ENCODE data around the gene NEXN.

Gene NEXN

GRCh38 chr1:77888081-77888780 is at the start of gene NEXN:
TSS of gene NEXN (plus strand) at chr1:77888624. CDS start at chr1:77916107, 27,483 bp downstream.
- DNase-seq: no peak

- DNase-seq: no peak
Measured at GRCh38 chr1:77841574-77841973, 46.9 kb upstream of the NEXN start.

DNA sequence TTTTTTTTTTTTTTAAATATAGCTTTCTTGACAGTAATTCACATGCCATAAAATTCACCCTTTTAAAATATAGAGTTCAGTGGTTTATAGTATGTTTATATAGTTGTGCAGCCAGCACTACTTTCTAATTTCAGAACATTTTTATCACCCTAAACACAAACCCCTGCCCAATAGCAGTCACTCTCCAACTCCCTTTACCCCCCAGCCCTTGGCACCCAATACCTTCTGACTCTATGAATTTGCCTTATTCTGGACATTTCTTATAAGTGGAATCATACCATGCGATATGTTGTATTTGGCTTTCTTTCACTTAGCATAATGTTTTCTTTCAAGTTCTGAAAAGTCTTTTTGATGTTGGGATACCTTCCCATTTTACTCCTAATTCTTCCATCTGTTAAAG is 42.5 kb upstream of the NEXN start:
- no peak for DNase-seq

GRCh38 chr1:77846966-77847365 is 41.5 kb upstream of the NEXN start:
- DNase-seq: no peak

GRCh38 chr1:77847621-77848080 is 40.8 kb upstream of the NEXN start:
- no peak for DNase-seq

GRCh38 chr1:77850082-77850481 is 38.3 kb upstream of the NEXN start:
- no peak for DNase-seq

- DNase-seq: no peak
Measured at GRCh38 chr1:77857552-77857951, 30.9 kb upstream of the NEXN start.

DNA sequence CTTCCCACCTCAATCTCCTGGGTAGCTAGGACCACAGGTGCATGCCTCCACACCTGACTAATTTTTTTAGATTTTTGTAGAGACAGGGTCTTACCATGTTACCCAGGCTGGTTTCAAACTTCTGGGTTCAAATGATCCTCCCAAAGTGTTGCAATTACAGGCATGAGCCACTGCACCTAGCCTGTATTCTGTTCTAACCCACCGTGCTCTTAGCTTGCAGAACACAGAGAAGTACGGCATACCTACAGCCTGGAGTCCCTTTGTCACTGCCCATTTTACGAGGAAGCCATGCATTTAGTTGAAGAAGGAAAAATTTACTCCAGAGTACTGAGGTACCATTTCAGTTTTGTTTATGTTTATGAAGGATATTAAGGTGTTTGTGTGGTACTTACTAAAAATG is 29.7 kb upstream of the NEXN start:
- DNase-seq: no peak

- DNase-seq: no peak
Measured at GRCh38 chr1:77859248-77859647, 29.2 kb upstream of the NEXN start.

DNA sequence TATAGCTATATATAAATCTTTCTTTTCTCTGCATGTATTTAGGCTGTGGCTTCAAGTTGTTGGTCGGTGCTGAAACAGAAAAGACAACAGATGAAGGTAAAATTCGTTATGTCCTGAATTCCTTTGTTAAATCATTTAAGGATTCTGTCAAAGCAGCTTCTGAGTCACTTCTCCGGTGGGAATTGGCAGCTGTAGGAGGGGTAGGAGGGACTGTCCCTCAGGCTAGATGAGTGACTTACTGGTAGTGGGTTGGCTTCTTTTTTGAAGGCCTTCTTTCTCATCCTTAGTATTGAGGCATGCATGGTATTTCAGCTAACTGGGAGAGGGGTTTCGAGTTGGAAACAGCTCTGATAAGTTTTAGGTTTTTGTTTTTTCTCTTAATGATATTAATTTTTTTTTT is 22.1 kb upstream of the NEXN start:
- DNase-seq: no peak

DNA sequence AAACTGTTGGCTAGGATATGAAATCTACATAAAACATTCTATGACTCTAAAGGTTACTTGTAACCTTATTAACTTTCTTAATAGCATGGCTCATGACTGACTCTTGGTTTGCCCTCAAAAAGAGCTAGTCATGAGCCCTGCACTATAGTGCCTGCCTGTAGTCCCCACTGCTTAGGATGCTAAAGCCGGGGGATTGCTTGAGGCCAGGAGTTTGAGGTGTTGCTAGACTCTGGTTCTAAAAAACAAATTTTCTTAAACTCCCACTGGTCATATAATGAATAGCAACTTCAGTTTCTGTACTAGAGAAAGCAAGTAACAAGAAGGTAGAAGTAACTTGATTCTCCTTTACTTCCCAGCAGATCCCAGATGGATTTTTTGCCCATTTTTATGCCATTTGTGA is 15.8 kb upstream of the NEXN start:
- DNase-seq: no peak

- DNase-seq: no peak
Measured at GRCh38 chr1:77873461-77873860, 15.0 kb upstream of the NEXN start.

DNA sequence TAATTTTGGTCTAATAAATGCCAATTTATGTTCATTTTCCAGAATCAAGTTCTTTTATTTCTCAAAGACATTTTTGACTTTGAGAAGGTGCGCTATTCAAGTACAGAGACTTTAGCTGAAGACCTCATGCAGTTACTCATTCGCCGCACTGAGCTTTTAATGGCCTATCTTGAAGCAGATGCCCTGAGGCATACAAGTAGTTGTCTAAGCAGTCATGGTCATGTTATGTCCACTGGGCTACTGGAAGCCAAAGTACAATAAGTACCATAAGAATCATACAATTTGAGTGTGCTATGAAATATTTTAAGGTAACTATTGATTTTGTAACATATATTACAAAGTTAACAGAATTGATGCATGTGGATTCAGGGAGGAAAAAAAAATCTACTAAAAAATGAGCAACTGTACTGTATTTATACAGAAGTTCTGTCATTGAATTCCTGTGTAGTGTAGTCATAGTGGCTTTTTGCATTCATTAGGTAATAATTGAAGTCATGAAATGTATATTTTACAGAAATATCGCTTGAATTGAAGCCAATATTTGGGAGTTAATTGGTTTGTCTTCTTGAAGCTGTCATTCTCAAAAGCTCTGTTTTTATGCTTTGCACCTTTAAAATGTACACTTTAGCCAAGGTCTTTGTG is 13.5 kb upstream of the NEXN start:
- no peak for DNase-seq

GRCh38 chr1:77876884-77877283 is 11.5 kb upstream of the NEXN start:
- DNase-seq: no peak

DNA sequence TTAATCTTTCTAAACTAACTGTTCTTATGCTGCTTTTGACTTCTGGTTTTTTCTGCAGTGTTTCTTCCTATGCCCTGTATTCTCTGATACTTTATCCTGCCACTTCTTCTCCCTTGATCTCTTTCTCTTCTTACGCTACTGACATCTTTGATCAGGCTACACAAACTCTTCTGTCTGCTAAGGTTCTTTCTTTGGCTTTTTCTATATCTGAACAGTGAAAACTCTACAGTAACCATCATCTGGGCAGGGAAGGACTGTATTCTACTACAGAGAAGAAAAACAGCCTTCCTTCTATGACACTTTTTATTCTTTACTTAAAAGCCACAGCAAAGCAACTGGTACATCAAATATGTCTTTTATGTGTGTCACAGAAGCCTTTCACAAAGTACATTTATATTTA is 7.4 kb upstream of the NEXN start:
- DNase-seq: no peak

- DNase-seq: no peak
Measured at GRCh38 chr1:77882411-77882810, 6.0 kb upstream of the NEXN start.

DNA sequence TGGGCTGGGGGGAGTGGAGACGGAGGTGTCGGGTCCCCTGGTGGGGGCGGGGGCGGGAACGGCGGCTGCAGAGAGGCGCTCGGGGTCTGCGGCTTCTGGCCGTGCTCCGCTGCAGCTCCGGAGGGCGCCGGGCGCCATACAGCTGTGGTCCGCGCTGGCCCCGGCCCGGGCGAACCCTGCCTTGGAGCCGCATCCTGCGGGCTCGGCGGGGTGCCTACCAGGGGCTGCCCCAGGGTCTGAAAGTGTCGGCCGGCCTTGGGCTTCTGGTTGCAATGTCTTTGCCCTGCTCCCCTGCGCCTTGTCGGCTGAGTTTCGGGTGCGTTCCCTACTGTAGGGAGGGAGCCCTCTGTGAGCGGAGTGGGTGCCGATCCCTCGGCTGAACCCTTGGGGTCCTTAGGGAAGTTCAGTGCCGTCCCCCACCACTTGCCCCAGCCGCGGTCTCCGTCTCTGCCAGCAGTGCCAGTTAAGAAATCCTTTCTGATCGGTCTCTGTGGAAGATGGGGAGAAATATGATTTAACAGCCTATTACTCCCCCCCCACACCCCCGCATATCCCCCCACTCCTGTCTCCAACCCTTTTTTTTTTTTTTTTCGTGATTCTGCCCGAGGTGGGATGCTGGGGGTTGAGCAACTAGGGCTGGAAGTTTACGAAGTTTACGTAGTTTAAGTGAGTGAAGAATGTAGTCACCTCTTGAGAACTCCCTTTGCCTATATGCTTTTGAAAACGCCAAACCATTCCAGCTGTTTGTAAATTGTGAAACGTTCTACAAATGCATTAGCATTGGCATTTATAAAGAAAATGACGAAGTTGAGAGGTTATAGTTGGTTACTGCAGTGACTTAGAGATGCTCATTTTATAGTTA is 588 bp downstream of the NEXN start:
- DNase-seq: no peak

DNA sequence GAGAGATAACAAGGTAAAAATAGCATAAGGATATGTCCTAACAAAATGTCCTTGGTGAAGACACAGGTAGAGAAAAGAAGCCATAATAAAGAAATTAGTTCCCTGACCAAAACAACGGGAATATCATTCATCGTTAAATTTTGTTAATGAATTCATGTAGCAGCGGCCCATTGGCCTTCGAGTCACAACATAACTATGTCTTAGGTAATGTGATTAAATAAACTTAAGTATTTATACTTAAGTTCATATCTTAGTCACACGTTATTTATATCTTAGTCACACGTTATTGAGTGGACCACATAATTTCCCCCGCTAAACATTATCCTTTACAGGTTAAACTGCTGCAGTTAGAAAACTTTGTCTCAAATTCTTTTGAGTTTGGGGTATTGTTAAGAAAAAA is 1.2 kb downstream of the NEXN start:
- DNase-seq: no peak

DNA sequence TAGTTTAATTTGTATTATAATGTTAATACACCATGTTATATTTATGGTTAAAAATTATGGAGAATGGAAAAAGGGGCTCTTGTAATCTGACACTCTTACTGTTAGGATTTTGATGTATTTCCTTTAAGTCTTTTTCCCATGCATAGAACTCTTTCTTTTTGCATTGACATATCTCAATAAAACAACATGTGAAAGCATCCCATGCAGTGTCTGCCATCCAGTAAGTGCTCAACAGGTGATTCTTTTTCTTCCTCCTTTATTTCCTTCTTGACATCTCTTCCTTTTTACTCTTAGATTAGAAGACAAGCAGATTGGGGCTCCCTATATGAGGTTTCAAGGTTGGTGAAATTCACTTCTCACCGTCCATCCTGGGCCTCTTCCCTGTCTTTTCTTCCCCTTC is 2.8 kb downstream of the NEXN start:
- DNase-seq: no peak

DNA sequence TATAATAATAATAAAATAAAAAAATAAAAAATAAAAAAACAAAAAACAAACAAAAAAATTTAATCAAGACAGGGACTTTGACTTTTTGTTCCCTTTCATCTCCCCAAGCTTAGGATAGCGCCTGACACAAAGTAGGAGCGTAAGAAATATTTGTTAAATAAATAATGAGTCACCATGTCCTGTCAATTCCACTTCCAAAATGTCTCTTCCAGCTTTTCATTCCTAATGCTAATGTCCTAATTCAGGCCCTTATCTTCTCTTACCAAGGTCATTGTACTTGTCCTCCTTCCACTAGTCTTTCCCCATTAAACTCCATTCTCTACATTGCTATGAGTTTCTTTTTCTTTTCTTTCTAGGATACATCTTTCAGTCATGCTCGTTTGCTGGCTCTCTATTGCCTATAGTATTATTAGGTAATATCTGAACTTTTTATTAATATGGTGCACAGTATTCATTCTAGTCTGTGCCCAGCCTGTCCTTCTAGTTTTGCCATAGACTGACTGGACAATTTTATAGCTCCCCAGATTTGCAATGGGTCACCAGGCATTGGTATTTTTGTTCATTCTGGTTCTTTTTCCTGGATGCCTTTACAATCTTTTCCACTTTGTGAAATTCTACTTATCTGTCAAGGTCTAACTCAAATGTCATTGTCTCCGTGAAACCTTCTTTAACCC is 11.4 kb downstream of the NEXN start:
- DNase-seq: no peak

DNA sequence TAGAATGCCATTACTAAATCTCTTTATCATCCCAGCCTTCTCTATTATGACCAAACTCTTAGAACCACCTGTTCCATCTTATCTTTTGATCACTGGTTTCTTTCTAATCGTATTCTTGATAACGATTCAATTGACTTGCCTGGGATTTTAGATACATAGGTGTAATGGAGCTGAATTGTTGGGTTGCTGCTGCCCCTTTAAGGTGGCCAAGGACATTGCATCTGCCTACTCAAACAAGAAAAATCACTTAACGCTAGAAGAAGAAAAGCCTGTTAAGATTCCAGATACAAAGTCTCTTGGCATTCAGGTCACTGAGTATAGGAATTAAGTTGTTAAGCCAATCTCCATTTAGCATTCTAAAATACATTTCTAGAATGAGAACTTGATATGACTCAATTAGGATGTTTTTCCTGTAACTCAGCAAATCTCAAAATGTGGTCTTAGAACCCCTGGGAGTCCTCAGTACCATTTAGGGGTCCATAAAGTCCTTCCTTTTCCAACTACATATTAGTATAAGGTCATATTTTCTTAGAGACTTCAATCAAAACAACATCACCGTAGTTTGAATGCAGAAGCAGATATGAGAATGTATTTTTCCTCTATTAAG is 12.4 kb downstream of the NEXN start:
- no peak for DNase-seq

DNA sequence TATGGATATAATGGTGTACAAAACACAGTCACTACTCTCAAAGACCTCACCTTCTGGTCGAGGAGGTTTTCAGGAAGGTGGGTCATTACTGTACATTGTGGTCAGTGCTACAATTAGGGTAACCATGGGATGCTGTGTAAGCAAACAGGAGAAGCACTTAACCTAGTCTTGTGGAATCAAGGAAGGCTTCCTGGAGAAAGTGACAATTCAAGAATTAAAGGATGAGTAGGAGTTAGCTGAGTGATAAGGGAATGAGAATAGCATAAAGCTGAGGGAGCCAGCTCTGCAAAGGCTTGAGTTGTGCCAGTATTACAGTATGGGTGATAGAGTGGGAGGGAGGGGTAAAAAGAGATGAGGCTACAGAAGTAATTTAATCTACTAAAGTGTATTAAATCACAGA is 17.2 kb downstream of the NEXN start:
- DNase-seq: no peak

DNA sequence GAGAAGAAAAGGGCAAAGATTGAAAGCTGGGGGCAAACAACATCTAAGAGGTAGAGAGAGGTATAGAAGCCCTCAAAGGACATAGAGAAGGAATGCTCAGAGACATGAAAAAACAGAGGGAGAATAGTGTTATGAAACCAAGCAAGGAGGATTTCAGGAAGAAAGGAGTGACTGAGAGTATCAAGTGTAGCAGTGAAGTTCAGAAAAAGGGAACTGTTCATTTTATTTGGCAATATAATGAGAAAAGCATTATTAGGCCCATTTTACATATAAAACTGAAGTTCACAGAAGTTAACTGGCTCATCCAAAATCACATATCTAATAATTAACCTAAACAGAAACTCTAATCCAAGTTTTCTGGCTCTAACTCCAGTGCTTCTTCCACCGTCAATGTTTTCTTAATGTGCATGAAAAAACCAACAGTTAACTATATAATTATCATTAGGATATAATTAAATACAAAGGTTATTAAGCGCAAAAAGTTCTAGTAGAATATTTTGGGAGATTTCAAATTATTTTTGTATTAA is 17.7 kb downstream of the NEXN start:
- DNase-seq: no peak

Measured in GF-D8 (cell line).